Measurements from ENCODE around the gene SPTAN1.
A peak's percentile ranks its signal among the peaks of the same experiment; 100 is the strongest.
"Not testable (repeated sequence)": the region's sequence is repeated elsewhere in the genome, so short reads cannot be mapped to it uniquely, and the experiment has no call there.

SPTAN1 gene

GRCh38 chr9:128553728-128554127 is 1.3 kb downstream of the SPTAN1 start:
- peak; percentile 78 for DNase-seq (ENCODE audit: low read depth)

GRCh38 chr9:128554155-128554862 is 1.9 kb downstream of the SPTAN1 start:
- peak; percentile 94 for DNase-seq (ENCODE audit: low read depth)

GRCh38 chr9:128555180-128555721 is 2.9 kb downstream of the SPTAN1 start:
- DNase-seq (ENCODE audit: low read depth), result peak; percentile 74

- no peak for DNase-seq (ENCODE audit: low read depth)
These were observed 3.9 kb downstream of the SPTAN1 start for GRCh38 chr9:128556276-128556675.

- no peak for DNase-seq (ENCODE audit: low read depth)
These were observed 4.7 kb downstream of the SPTAN1 start for GRCh38 chr9:128556926-128557634.

- DNase-seq (ENCODE audit: low read depth), result peak; percentile 91
These were observed 6.3 kb downstream of the SPTAN1 start for GRCh38 chr9:128558431-128559310.

GRCh38 chr9:128565578-128565977 is 13.2 kb downstream of the SPTAN1 start:
- no peak for DNase-seq (ENCODE audit: low read depth)

- no peak for DNase-seq (ENCODE audit: low read depth)
These were observed 16.2 kb downstream of the SPTAN1 start for GRCh38 chr9:128568470-128569078.

GRCh38 chr9:128575469-128575868 is 23.1 kb downstream of the SPTAN1 start:
- peak; percentile 69 for DNase-seq (ENCODE audit: low read depth)

GRCh38 chr9:128575916-128576315 is 23.5 kb downstream of the SPTAN1 start:
- peak; percentile 60 for DNase-seq (ENCODE audit: low read depth)

- no peak for DNase-seq (ENCODE audit: low read depth)
These were observed 24.8 kb downstream of the SPTAN1 start for GRCh38 chr9:128577206-128577605.

GRCh38 chr9:128579194-128579593 is 26.8 kb downstream of the SPTAN1 start:
- DNase-seq (ENCODE audit: low read depth), result no peak

- no peak for DNase-seq (ENCODE audit: low read depth)
These were observed 28.3 kb downstream of the SPTAN1 start for GRCh38 chr9:128580731-128581130.

- DNase-seq (ENCODE audit: low read depth), result not testable (repeated sequence)
These were observed 32.8 kb downstream of the SPTAN1 start for GRCh38 chr9:128585155-128585554.

- DNase-seq (ENCODE audit: low read depth), result not testable (repeated sequence)
These were observed 34.5 kb downstream of the SPTAN1 start for GRCh38 chr9:128586934-128587333.

- DNase-seq (ENCODE audit: low read depth), result no peak
These were observed 35.1 kb downstream of the SPTAN1 start for GRCh38 chr9:128587453-128587852.

GRCh38 chr9:128588581-128589233 is 36.3 kb downstream of the SPTAN1 start:
- no peak for DNase-seq (ENCODE audit: low read depth)

GRCh38 chr9:128593039-128593438 is 40.7 kb downstream of the SPTAN1 start:
- no peak for DNase-seq (ENCODE audit: low read depth)

- DNase-seq (ENCODE audit: low read depth), result no peak
These were observed 41.5 kb downstream of the SPTAN1 start for GRCh38 chr9:128593856-128594255.

- DNase-seq (ENCODE audit: low read depth), result no peak
These were observed 43.1 kb downstream of the SPTAN1 start for GRCh38 chr9:128595471-128595870.

- DNase-seq (ENCODE audit: low read depth), result no peak
These were observed 47.7 kb downstream of the SPTAN1 start for GRCh38 chr9:128600099-128600498.
